SK-N-SH treated with all-trans-retinoic acid at 6 μM for 48 hours (cell line): Measurements from ENCODE around the gene DNAJC15.

Experiments
- ATAC-seq: fragments of 200-7000 bp; cut with Tn5 transposase; 3 replicates; pipeline ENCODE4 v1.9.1; 2020; ENCODE audit warnings: mild to moderate bottlenecking, moderate library complexity
- ARNTL ChIP-seq: fragments of 450-650 bp; formaldehyde crosslinking; IDR thresholded peaks from 2 replicates; pipeline ENCODE4 v1.5.0; 2020; ENCODE audit warnings: low read depth, mild to moderate bottlenecking, moderate library complexity, borderline replicate concordance
- BACH2 ChIP-seq: fragments of 250-450 bp; sonication (Bioruptor Pico); IDR thresholded peaks from 2 replicates; pipeline ENCODE4 v1.9.0; 2021; ENCODE audit warnings: mild to moderate bottlenecking, borderline replicate concordance
- CREB5 ChIP-seq: fragments of 250-450 bp; sonication (Bioruptor Pico); IDR thresholded peaks from 2 replicates; pipeline ENCODE4 v1.5.1; 2020; ENCODE audit warnings: low read depth, mild to moderate bottlenecking, moderate library complexity
- CSDC2 ChIP-seq: fragments of 250-450 bp; sonication (Bioruptor Pico); IDR thresholded peaks from 2 replicates; pipeline ENCODE4 v1.5.0; 2020; ENCODE audit warnings: mild to moderate bottlenecking, moderate library complexity
- ESRRG ChIP-seq: fragments of 250-450 bp; sonication (Bioruptor Pico); IDR thresholded peaks from 2 replicates; pipeline ENCODE4 v1.6.1; 2021; ENCODE audit warnings: mild to moderate bottlenecking
- GLIS3 ChIP-seq: fragments of 250-450 bp; sonication (Bioruptor Pico); IDR thresholded peaks from 2 replicates; pipeline ENCODE4 v1.5.0; 2020; ENCODE audit warnings: mild to moderate bottlenecking, moderate library complexity
- ISL1 ChIP-seq: fragments of 250-450 bp; sonication (Bioruptor Pico); IDR thresholded peaks from 2 replicates; pipeline ENCODE4 v2.1.2; 2022; ENCODE audit warnings: mild to moderate bottlenecking, moderate library complexity
- OSR1 ChIP-seq: fragments of 250-450 bp; sonication (Bioruptor Pico); IDR thresholded peaks from 2 replicates; pipeline ENCODE4 v1.8.0; 2022; ENCODE audit warnings: moderate library complexity, mild to moderate bottlenecking, inconsistent platforms
- POU6F1 ChIP-seq: fragments of 250-450 bp; sonication (Bioruptor Pico); IDR thresholded peaks from 2 replicates; pipeline ENCODE4 v1.8.0; 2021; ENCODE audit warnings: low read depth, mild to moderate bottlenecking, moderate library complexity, borderline replicate concordance
- PPARA ChIP-seq: fragments of 250-450 bp; sonication (Bioruptor Pico); IDR thresholded peaks from 2 replicates; pipeline ENCODE4 v1.5.0; 2020; ENCODE audit warnings: mild to moderate bottlenecking, borderline replicate concordance
- RARB ChIP-seq: fragments of 250-450 bp; sonication (Bioruptor Pico); IDR thresholded peaks from 2 replicates; pipeline ENCODE4 v1.8.0; 2021; ENCODE audit warnings: mild to moderate bottlenecking, moderate library complexity
- TCF4 ChIP-seq: fragments of 250-450 bp; sonication (Bioruptor Pico); IDR thresholded peaks from 2 replicates; pipeline ENCODE4 v1.8.0; 2021; ENCODE audit warnings: mild to moderate bottlenecking, moderate library complexity, borderline replicate concordance
- TOX ChIP-seq: fragments of 250-450 bp; sonication (Bioruptor Pico); IDR thresholded peaks from 2 replicates; pipeline ENCODE4 v1.8.0; 2021; ENCODE audit warnings: mild to moderate bottlenecking, moderate library complexity, borderline replicate concordance
- TSHZ2 ChIP-seq: fragments of 250-450 bp; sonication (Bioruptor Pico); IDR thresholded peaks from 2 replicates; pipeline ENCODE4 v1.5.0; 2020; ENCODE audit warnings: mild to moderate bottlenecking, moderate library complexity
- ZC3H10 ChIP-seq: fragments of 250-450 bp; sonication (Bioruptor Pico); IDR thresholded peaks from 2 replicates; pipeline ENCODE4 v1.5.1; 2021; ENCODE audit warnings: mild to moderate bottlenecking, moderate library complexity
- ZFP3 ChIP-seq: fragments of 250-450 bp; sonication (Bioruptor Pico); IDR thresholded peaks from 2 replicates; pipeline ENCODE4 v1.5.0; 2020; ENCODE audit warnings: mild to moderate bottlenecking, moderate library complexity
- ZFP30 ChIP-seq: fragments of 450-650 bp; formaldehyde crosslinking; IDR thresholded peaks from 2 replicates; pipeline ENCODE4 v1.5.0; 2022; ENCODE audit warnings: mild to moderate bottlenecking, moderate library complexity
- ZNF565 ChIP-seq: fragments of 450-650 bp; formaldehyde crosslinking; conservative IDR thresholded peaks from 2 replicates; pipeline ENCODE4 v1.5.0; 2020; ENCODE audit warnings: low read depth, mild to moderate bottlenecking, moderate library complexity
- ZNF70 ChIP-seq: fragments of 450-650 bp; formaldehyde crosslinking; IDR thresholded peaks from 2 replicates; pipeline ENCODE4 v1.5.0; 2020; ENCODE audit warnings: mild to moderate bottlenecking, moderate library complexity
- ZNF8 ChIP-seq: fragments of 450-650 bp; formaldehyde crosslinking; IDR thresholded peaks from 2 replicates; pipeline ENCODE4 v1.5.0; 2020; ENCODE audit warnings: mild to moderate bottlenecking, moderate library complexity
- TF ChIP-seq, protein P1 (sequence below): fragments of 250-450 bp; sonication (Bioruptor Pico); IDR thresholded peaks from 2 replicates; pipeline ENCODE4 v1.8.0; 2020; ENCODE audit warnings: mild to moderate bottlenecking, moderate library complexity, borderline replicate concordance

DNAJC15 gene

GRCh38 chr13:43153436-43154090, 130.2 kb downstream of the DNAJC15 start:
- TF ChIP-seq ZFP30 = no peak
- TF ChIP-seq TCF4 (CRISPR knock-in tag) = no peak
- TF ChIP-seq BACH2 (CRISPR knock-in tag) = no peak
- no peak for TF ChIP-seq POU6F1
- TF ChIP-seq TSHZ2 (CRISPR knock-in tag) = no peak
- TF ChIP-seq, protein P1, sequence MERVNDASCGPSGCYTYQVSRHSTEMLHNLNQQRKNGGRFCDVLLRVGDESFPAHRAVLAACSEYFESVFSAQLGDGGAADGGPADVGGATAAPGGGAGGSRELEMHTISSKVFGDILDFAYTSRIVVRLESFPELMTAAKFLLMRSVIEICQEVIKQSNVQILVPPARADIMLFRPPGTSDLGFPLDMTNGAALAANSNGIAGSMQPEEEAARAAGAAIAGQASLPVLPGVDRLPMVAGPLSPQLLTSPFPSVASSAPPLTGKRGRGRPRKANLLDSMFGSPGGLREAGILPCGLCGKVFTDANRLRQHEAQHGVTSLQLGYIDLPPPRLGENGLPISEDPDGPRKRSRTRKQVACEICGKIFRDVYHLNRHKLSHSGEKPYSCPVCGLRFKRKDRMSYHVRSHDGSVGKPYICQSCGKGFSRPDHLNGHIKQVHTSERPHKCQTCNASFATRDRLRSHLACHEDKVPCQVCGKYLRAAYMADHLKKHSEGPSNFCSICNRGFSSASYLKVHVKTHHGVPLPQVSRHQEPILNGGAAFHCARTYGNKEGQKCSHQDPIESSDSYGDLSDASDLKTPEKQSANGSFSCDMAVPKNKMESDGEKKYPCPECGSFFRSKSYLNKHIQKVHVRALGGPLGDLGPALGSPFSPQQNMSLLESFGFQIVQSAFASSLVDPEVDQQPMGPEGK (CRISPR knock-in tag) = no peak
- no peak for TF ChIP-seq GLIS3 (CRISPR knock-in tag)
- TF ChIP-seq PPARA (CRISPR knock-in tag) = no peak
- TF ChIP-seq OSR1 (CRISPR knock-in tag) = no peak
- no peak for TF ChIP-seq CREB5 (CRISPR knock-in tag)
- no peak for TF ChIP-seq TOX (CRISPR knock-in tag)
- no peak for TF ChIP-seq RARB (CRISPR knock-in tag)
- TF ChIP-seq ZFP3 = no peak
- no peak for TF ChIP-seq ZC3H10 (CRISPR knock-in tag)
- TF ChIP-seq ZNF565 (CRISPR knock-in tag) = no peak
- no peak for TF ChIP-seq ESRRG (CRISPR knock-in tag)
- ATAC-seq = no peak

DNA sequence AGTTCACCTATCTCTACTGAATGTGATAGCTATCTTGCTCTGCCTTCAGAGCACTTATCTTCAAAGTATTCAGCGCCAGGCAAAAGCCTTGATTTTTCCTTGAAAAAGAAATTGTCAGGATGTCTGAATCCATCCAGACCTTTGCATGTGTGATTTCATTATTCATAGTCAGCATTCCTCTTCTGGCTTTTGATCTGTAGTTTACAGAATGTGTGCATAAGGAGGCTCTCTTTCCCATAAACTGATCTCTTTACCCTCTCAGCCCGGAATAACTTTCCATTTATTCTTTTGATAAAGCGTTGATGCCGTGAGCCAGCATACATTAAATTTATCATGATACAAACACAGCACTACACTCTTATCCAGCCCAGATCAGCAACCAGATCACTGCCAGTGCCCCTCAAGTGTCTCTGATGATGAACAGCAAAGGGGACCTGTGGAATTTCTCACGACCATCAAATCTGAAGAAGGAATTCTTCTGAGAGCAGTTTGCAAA, 130.8 kb downstream of the DNAJC15 start:
- ATAC-seq = no peak
- TF ChIP-seq RARB (CRISPR knock-in tag) (no peak), ARNTL (CRISPR knock-in tag) (no peak), ZNF70 (no peak), ZNF8 (CRISPR knock-in tag) (no peak), TCF4 (CRISPR knock-in tag) (no peak), CSDC2 (CRISPR knock-in tag) (no peak), PPARA (CRISPR knock-in tag) (no peak), ZC3H10 (CRISPR knock-in tag) (no peak), ZFP3 (no peak)

GRCh38 chr13:43154839-43155238, 131.5 kb downstream of the DNAJC15 start:
- no peak for TF ChIP-seq CREB5 (CRISPR knock-in tag)
- TF ChIP-seq ZC3H10 (CRISPR knock-in tag) = no peak
- TF ChIP-seq ISL1 (CRISPR knock-in tag) = no peak
- no peak for ATAC-seq
